GM21619 (cell line): ENCODE data around the gene CMTM5.
A peak's percentile ranks its signal among the peaks of the same experiment; 100 is the strongest.
"Not testable (repeated sequence)": the region's sequence is repeated elsewhere in the genome, so short reads cannot be mapped to it uniquely, and the experiment has no call there.

Experiments used
- ATAC-seq: cut with Tn5 transposase; IDR thresholded peaks from one replicate; pipeline ENCODE4 v1.9.1; 2021; ENCODE audit not compliant: unreplicated experiment

The CMTM5 gene

DNA sequence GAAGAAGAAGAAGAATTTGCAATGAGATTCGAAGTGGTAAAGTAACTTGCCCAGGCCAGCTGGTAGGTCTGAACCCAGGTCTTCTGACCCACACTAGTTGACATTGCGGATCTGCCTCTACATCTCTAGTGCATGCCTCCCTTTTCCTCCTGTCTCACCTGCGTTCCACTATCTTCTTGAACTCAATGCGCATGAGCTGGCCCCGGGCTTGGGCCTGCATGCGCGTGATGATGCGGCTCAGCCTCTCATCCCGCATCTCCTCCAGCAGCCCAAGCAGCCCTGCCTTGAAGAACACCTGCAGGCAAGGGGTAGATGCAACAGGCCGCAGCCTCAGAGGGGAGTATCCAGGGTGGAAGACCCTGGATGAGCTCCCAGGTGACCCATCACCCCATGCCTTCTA is 19.3 kb downstream of the CMTM5 start:
- no peak for ATAC-seq

DNA sequence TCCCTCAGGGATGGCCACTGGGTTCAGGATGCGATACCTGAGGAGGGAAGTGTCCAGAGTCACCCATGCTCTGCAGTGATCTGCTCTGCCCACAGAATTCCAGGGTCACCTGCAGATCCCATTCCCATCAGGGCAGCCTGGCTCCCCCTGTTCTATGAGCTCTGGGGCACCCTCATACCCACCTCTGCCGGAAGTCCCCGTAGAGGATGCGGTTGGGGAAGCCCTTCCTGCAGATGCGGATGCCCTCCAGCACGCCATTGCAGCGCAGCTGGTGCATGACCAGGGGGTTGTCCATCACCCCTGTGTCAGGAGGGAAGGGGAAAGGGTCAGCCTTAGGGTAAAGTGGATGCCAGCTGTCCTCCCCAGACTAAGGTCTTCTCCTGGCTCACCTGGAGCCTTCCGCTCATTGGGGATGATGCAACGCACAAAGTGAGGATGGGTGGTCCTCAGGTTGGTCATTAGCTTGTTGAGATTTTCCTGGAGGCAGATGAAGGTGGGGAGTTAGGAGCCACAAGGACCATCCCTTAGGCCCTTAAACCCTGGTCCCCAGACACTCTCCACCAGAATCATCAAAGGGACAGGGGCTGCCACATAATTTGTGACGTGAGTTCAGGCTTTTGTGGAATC is 20.0 kb downstream of the CMTM5 start:
- ATAC-seq = no peak

DNA sequence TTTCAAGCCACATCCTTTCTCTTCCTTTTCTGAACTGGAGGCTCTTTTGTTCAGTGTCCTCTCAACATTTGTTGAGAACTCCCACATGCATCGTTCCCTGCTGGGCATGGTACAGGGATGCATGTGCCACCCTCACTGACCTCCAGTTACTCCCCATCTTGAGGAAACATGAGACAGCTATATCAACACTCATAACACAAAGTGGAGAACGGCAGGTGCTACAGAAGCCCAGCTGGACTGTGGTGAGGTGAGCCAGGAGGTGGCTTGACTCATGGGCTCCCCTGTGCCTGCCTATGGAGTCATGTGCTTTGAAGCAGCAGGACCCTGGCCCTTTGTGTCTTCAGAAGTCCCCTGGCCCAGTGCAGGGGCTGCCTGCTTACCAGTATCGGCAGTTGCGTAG is 21.5 kb downstream of the CMTM5 start:
- ATAC-seq = no peak

DNA sequence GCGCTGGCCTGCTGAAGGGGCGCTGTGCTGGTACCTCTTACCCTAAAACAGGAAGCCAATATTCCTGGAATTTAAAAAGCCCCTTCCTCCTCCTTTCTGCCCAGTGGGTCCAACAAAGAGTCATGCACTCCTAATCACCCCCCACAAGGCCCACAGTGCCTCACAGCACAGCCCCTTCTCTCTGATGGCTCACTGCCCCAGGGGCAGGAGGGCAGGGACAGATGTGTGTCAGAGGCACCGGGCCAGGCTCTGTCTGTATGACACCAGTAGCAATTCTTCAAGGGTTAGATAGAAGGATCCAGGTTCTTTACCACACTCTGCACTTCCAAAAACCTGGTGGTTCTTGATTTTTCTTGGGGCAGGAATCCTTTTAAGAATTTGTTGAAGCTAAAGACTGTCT is 22.3 kb downstream of the CMTM5 start:
- ATAC-seq = no peak

DNA sequence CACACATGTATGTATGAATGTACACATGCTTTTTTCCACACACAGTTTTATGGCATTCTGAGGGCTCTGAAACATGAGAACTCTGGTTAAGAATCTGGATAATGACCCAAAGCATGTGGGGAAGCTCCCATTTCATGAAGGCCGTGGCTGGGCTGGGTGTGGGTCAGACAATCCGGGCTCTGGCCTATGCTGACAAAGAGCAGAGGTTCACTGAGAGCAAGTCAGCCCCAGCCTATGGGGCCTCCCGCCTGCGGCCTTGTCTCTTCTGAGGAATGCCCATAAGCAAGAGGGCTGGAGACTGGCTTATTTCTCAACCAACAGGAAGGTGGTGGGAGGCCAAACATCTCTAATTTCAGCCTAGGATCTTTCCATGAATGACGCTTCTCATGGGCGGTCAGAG is 22.7 kb downstream of the CMTM5 start:
- ATAC-seq = no peak

DNA sequence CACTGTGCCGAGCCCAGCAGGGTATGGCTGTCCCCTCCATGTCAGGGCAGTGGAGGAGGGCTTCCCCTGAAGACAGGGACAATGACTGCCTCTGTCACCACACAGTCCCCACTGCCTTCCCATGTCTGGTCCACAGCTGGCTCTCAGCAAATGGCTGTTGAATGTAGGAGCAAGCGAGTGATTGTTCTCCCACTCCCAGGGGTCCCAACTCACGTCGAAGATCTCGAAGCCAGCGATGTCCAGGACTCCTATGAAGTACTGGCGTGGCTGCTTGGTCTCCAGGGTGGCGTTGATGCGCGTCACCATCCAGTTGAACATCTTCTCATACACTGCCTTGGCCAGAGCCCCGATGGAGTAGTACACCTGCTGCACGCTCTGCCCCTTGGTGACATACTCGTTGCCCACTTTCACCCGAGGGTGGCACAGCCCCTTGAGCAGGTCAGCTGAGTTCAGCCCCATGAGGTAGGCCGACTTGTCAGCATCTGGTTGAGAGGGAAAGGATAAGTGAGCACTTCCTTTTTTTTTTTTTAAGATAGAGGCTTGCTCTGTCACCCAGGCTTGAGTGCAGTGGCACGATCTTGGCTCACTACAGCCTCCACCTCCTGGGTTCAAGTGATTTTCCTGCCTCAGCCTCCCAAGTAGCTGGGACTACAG is 23.8 kb downstream of the CMTM5 start:
- ATAC-seq = not testable (repeated sequence)

DNA sequence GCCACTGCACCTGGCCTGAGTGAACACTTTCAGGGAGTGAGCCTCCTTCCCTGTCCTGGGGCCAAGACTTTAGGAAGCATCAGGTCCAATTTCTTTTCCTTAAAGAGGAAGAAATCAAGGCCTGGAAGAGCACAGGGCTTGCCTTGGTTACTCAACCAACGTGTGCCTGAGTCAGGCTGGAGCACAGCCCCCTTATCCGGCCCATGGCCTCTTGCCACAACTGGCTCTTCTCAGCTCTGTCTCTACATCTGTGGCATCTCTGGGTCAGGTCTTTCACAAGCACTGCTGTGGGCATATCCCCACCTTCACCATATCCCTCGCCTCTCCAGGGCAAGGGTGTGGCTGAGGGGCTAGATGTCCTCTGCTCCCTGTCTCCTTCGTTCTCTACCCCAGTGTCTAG is 24.4 kb downstream of the CMTM5 start:
- no peak for ATAC-seq

DNA sequence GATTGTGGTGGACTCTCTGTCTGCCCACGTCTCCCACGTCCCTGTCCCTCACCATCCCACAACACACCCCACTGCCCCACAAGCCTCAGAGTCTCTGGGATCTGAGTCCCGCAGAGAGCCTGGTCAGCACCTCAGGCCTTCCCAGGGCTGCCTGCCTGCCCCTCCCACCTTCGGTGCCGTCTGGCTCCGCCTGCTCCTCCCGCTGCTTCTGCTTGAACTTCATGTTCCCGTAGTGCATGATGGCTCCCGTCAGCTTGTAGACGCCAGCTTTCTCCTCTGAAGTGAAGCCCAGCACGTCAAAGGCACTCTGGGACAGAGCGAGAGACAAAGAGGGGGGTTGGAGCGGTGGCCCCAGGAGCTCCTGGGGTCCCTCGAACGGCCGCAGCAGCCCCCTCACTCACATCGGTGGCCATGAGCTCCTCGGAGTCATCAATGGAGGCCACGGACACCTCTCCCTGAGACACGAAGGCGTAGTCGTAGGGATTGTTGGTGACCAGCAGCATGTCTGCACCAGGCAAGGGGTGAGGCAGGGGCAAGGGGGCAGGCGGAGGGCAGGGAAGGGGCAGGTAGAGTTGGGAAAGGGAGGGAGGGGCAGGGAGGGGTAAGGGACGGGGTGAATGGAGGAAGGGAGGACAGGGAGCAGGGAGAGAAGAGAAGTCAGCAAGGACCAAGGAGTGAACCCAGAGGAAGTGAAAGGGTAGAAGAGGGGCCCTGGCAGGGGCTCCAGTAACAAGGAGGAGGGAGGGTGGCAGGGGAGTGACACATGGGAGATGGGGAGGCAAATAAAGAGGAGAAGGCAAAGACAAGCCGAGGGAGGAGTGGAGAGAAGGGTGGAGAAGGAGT is 25.7 kb downstream of the CMTM5 start:
- no peak for ATAC-seq

DNA sequence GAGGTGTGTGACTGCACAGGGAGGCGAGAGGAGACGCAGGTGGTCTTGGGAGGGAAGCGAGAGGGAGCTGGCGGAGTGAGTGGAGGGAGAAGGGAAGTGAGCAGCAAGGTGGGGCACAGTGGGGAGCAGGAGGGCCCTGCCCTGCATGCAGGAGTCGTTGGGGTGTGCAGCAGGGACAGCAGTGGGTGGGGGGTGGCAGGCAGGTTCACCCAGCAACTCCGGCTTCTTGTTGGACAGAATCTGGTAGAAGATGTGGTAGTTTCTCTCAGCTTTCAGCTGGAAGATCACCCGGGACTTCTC is 26.2 kb downstream of the CMTM5 start:
- ATAC-seq = no peak

DNA sequence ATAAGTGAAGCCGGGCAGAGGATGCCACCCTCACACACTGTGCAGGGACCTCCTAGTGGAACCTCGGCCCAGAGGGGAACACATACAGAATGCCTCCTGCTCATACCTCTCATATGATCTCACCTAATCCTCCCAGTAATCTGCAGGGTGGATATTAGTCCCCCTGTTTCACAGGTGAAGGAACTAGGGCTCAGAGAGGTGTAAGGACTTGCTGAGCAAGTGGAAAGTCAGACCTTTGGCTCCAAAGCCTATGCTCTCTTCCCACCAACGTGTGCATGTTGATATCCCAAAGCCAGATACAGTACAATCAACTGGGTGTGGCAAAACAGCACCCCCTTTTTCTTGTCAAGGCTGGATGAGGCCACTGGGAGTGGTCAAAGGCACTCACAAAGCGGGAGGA is 27.1 kb downstream of the CMTM5 start:
- no peak for ATAC-seq

DNA sequence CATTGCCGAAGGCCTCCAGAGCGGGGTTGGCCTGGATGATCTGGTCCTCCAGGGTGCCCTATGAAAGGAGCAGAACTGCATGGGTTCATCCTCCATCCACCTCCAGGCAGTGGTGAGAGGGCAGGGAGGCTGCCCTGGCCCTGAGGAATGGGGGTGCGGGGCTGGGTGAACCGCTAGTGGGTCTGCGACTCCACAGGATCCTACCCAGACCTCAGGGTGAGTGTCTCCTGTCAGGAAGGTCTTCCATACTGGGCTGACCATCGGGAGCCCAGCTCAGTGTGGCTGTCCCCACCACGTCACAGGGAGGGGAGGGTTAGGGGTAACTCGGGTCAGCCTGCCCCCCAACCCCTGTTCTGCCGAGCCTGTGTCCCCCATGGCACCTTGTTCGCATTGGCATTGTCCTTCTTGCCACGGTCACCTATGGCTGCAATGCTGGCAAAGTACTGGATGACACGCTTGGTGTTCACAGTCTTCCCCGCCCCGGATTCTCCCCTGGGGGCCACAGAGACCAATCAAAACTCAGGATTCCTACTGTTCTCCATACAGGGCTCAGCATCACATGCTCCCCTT is 27.6 kb downstream of the CMTM5 start:
- no peak for ATAC-seq

DNA sequence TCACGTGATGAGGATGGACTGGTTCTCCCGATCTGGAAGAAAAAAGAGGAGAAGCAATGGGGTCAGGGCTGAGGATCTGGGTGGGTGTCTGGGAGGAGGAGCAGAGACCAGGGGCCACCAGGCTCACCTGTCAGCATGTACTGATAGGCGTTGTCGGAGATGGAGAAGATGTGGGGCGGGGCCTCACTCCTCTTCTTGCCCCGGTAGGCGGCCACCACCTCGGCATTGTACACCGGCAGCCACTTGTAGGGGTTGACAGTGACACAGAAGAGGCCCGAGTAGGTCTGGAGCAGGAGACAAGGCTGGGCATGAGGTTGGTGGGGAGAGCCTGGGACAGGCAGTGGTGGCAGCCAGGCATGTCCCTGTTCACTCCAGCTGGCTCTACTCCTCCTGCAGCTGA is 28.2 kb downstream of the CMTM5 start:
- ATAC-seq = no peak

DNA sequence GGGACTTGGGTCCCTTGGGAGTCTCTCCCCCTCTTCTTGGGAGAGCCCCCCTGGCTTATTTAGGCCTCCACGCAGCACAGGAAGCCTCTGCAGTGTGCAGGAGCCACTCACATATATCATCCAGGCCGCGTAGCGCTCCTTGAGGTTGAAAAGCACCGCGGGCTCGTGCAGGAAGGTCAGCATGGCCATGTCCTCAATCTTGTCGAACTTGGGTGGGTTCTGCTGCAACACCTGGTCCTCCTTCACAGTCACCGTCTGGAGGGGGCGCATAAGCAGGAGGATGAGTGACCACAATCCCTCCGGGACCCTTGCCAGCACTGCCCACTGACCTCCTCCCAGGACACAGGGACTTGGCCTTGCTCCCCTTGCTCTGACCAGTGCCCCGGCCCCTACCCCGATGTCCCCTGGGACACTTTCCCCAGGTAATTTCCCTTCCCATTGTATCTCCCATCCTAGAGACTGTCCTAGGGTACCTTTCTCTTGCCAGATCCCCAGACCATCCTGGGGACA is 28.7 kb downstream of the CMTM5 start:
- no peak for ATAC-seq

DNA sequence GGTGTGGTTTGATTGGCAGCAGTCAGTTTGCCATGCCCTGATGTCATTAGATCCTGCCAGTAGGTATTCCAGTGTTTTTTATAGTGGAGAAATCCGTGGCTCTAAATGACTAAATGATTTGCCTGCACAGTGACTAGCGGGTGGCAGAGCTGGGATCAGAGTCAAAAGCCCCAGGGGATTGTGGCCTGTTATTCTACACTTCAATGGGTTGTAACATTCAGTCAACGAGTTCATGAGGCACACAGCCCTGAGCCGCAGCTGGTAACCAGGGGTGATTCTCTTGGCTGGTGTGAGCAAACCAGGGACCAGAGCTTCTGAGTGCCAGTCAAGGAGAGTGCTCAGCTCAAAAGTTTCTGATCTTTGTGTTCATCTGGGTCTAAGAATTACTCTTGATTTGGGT is 29.4 kb downstream of the CMTM5 start:
- peak; percentile 50 for ATAC-seq

DNA sequence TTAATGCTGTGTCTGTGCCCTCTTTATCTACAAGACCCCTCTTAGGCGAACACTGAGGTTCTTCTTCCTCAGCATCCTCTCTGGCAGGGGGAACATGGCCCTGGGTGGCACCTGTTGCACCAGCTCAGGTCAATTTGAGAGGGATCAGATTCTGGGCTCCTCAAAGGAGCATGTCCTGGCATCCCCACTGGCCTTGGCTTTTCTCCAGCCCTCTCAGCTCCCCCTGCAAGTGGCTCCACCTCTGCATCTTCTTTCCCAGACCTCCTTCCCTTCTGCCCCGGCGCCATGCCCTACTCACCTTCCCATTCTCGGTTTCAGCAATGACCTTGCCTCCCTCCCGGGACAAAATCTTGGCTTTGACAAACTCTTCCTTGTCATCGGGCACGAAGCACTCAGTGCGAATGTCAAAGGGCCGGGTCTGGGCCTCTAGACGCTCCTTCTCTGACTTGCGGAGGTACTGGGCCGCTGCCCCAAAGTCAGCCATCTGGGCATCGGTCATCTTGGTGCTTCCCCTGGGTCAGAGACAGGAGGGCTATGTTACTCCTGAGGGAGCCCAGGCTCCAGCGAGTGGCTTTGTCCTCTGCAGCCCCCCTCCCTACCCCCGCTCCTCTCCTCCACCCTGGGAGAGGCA is 30.0 kb downstream of the CMTM5 start:
- no peak for ATAC-seq

DNA sequence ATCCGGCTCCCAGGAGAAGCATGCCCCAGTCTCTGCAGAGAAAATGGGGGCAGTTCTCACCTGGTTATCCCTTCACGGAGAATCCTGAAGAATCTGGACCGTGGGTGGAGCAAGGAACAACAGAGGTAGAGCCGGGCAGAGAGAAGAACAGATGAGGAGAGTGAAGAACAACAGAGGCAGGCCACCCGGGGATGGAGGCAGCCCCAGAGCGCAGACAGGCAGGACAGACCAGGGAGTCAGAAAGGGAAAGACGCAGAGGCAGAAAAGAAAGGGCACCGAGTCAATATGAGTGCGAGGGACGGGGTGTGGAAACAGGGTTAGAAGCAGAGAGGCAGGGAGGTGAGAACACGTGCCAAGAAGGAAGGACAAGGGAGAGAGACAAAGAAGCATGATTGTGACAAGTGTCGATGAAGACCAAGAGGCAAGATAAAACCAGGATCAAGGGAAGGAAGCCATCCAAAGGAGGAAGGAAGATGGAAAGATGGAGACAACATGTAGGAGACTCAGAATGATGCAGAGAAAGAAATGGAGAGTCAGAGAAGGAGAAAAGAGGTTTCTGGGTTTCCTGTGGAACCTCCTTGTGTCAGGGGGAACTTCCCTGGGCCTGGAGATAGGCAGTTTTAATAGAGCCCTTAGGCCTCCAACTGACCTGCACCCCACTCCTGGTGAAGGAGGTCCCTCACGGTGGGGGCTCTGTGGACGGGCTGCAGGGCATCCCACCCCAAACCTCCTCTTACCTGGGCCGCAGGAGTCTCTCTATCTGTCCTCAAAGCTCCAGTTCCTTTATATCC is 30.9 kb downstream of the CMTM5 start, which contains the start of gene MYH6:
MYH6 (minus strand) TSS at position 758 of the 791 bp plus-strand sequence. CDS start 1,050 bp downstream, outside the sequence.
- ATAC-seq = no peak

DNA sequence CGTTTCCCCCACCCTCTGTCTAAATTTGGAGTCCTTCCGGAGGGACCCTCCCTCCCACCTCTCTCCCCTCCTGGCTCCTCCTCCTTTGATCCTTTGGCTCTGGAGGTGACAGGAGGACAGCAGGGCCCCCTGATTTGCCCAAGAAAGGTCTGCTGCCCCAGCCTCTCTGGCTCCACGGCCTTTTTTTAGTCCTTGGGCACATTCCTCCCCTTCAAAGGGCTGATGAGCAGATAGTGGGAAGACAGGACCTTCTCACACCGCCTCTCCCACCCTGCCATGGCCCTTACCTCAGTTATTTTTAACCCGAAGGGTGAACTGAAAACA is 31.4 kb downstream of the CMTM5 start:
- no peak for ATAC-seq

DNA sequence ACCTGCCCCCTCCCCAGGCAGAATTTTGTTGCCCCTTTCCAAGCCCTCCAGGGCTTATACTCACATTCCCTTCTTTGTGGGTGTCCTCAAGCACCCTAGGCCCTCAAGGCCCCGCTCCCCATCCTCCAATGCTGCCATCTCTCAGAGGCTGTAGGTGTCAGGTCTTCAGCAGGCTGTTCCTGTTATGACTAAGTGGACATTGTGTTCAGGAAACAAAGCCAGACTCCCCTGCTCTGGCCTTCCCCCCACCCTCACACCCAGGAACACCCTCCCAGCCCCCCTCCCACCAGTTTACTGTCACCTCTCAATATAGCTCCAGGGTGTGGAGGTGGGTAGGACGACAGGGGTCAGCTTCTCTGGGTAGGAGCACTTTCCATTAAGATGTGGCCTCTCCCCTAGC is 32.6 kb downstream of the CMTM5 start:
- no peak for ATAC-seq

DNA sequence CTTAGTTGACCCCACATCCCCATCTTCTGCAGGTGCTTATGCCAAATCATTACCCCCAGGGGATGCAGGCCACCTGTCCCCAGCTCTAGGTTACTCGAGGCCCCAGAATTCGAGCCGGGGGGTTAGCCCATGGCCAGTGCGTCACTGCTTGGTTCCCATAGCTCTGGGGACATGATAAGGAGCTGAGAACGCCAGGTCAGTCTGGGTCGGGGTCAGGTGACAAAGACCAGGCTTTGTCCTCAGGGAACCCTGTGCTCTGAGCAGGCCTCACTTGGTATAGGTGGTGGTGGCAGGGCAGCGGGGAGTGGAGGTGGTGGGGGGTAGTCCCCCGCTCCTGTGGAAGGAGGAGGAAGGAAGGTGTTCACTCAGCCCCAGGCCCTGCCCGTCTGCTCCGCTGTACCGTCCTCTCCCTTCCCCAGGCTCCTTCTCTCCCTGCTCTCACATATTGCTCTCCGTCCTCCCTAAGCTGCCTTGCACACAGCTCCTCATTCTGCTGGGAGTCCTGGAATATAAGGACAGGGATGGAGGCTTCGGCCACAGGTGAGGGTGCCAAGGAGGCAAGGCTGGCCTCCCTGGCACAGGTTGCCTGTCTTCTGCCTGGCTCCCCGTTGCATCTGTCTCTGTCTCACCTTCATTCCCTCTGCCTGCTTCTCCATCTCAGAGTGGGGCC is 33.3 kb downstream of the CMTM5 start:
- no peak for ATAC-seq
